Astrocyte (in vitro differentiated cells and primary cell): ENCODE data around the gene PPIL3. TPM values are rescaled to one million over a fixed set of nuclear protein-coding genes. Genes with fewer than 3 reads are reported as not detected.
A peak's percentile ranks its signal among the peaks of the same experiment; 100 is the strongest.

ENCODE experiments used
- DNase-seq: peaks from one replicate; pipeline ENCODE4 v3.0.0-alpha.2; 2010; ENCODE audit warnings: low read depth
- FAIRE-seq: peaks from 2 replicates; lab custom pipeline; 2011; peaks lifted over from hg19 to GRCh38; lab: Jason Lieb, UNC
- H2AFZ ChIP-seq: 2 replicates; pipeline ENCODE4 v1.6.0; 2012; ENCODE audit warnings: low read depth, low read length, inconsistent platforms
- H3K27ac ChIP-seq: 2 replicates; pipeline ENCODE4 v1.5.1; 2011; ENCODE audit warnings: low read depth, low read length, inconsistent platforms
- H3K27me3 ChIP-seq: 2 replicates; pipeline ENCODE4 v1.6.0; 2011; ENCODE audit warnings: low read length, inconsistent platforms; ENCODE audit not compliant: insufficient read depth
- H3K36me3 ChIP-seq: 2 replicates; pipeline ENCODE4 v1.5.1; 2011; ENCODE audit warnings: low read length, inconsistent platforms; ENCODE audit not compliant: insufficient read depth
- H3K4me1 ChIP-seq: 2 replicates; pipeline ENCODE4 v1.5.1; 2011; ENCODE audit warnings: low read length, inconsistent platforms; ENCODE audit not compliant: insufficient read depth
- H3K4me2 ChIP-seq: 2 replicates; pipeline ENCODE4 v1.6.0; 2012; ENCODE audit warnings: low read length, inconsistent platforms
- H3K4me3 ChIP-seq: 2 replicates; pipeline ENCODE4 v1.5.1; 2011; ENCODE audit warnings: low read depth, mild to moderate bottlenecking, low read length, inconsistent platforms; ENCODE audit not compliant: insufficient read depth
- H3K79me2 ChIP-seq: 2 replicates; pipeline ENCODE4 v1.6.0; 2012; ENCODE audit warnings: mild to moderate bottlenecking, low read length, inconsistent platforms; ENCODE audit not compliant: insufficient read depth
- H3K9ac ChIP-seq: 2 replicates; pipeline ENCODE4 v1.6.0; 2012; ENCODE audit warnings: mild to moderate bottlenecking, low read length, inconsistent platforms
- H3K9me3 ChIP-seq: 2 replicates; pipeline ENCODE4 v1.5.1; 2012; ENCODE audit warnings: low read depth, mild to moderate bottlenecking, low read length, inconsistent platforms; ENCODE audit not compliant: insufficient read depth
- H4K20me1 ChIP-seq: 2 replicates; pipeline ENCODE4 v1.6.0; 2012; ENCODE audit warnings: low read length, inconsistent platforms; ENCODE audit not compliant: insufficient read depth
- H3K27ac Mint-ChIP-seq: one replicate; pipeline ENCODE4 v1.8.0; 2021; ENCODE audit warnings: mild to moderate bottlenecking, mixed read lengths; ENCODE audit not compliant: unreplicated experiment
- H3K27me3 Mint-ChIP-seq: one replicate; pipeline ENCODE4 v1.8.0; 2021; ENCODE audit warnings: low read depth, mixed read lengths; ENCODE audit not compliant: unreplicated experiment
- H3K36me3 Mint-ChIP-seq: one replicate; pipeline ENCODE4 v1.8.0; 2021; ENCODE audit warnings: low read depth, mixed read lengths; ENCODE audit not compliant: unreplicated experiment
- H3K4me1 Mint-ChIP-seq: one replicate; pipeline ENCODE4 v1.8.0; 2021; ENCODE audit warnings: low read depth, mixed read lengths; ENCODE audit not compliant: unreplicated experiment
- H3K4me3 Mint-ChIP-seq: one replicate; pipeline ENCODE4 v1.8.0; 2021; ENCODE audit warnings: mild to moderate bottlenecking, moderate library complexity, mixed read lengths; ENCODE audit not compliant: unreplicated experiment
- H3K9me3 Mint-ChIP-seq: one replicate; pipeline ENCODE4 v1.8.0; 2021; ENCODE audit warnings: mild to moderate bottlenecking, mixed read lengths; ENCODE audit not compliant: unreplicated experiment
- EZH2 ChIP-seq: IDR thresholded peaks from 2 replicates; pipeline ENCODE4 v1.6.1; 2012; ENCODE audit warnings: mild to moderate bottlenecking, low read length, inconsistent platforms; ENCODE audit not compliant: insufficient read depth
- total RNA-seq: library from RNA; stranded (reverse); gene quantifications from 2 replicates; pipeline ENCODE4 v1.2.1, GENCODE V29; 2021
- TF ChIP-seq, protein P1 (sequence below): IDR thresholded peaks from 2 replicates; pipeline ENCODE4 v1.5.1; 2011; ENCODE audit warnings: low read depth, mild to moderate bottlenecking, inconsistent platforms, low read length, moderate library complexity; ENCODE audit not compliant: insufficient read depth

PPIL3 gene
- total RNA-seq, 1 donor from 2014 or later: 34.8 TPM

DNA sequence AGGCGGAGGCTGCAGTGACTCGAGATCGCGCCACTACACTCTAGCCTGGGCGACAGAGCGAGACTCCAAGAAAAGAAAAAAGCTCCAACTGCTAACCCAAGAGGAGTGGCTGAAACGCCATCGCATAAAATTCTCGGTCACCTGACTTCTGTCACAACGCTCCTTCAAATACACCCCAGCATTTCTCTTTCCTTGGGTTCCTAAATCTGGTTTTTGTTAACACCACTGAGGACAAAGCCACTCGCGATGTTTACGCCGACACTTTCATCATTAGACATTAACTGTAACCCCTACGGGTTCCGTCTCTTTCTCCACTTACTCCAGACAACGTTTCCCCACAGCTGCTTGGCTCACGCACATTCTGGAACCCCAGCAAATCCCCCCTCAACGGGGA, 25.1 kb downstream of the PPIL3 start:
- Histone ChIP-seq H3K9ac (peak overlapping the region; percentile 100), H3K27me3 (no peaks in the 10 kb centered on the region), H3K79me2 (peaks cover 60% of the 10 kb centered on the region), H3K36me3 (peaks cover 29% of the 10 kb centered on the region), H3K4me2 (peak overlapping the region; percentile 87), H4K20me1 (peaks cover 53% of the 10 kb centered on the region), H2AFZ (peak overlapping the region; percentile 83), H3K4me3 (peak overlapping the region; percentile 100), H3K9me3 (no peaks in the 10 kb centered on the region), H3K27ac (peak overlapping the region; percentile 99), H3K4me1 (peaks cover 37% of the 10 kb centered on the region)
- Mint-ChIP-seq H3K4me3 (peak overlapping the region; percentile 98), H3K4me1 (peaks cover 16% of the 10 kb centered on the region), H3K36me3 (peaks cover 12% of the 10 kb centered on the region), H3K27me3 (no peaks in the 10 kb centered on the region), H3K9me3 (no peaks in the 10 kb centered on the region), H3K27ac (peak overlapping the region; percentile 99)
- FAIRE-seq (no peak), DNase-seq (peak; percentile 14)
- TF ChIP-seq, protein P1, sequence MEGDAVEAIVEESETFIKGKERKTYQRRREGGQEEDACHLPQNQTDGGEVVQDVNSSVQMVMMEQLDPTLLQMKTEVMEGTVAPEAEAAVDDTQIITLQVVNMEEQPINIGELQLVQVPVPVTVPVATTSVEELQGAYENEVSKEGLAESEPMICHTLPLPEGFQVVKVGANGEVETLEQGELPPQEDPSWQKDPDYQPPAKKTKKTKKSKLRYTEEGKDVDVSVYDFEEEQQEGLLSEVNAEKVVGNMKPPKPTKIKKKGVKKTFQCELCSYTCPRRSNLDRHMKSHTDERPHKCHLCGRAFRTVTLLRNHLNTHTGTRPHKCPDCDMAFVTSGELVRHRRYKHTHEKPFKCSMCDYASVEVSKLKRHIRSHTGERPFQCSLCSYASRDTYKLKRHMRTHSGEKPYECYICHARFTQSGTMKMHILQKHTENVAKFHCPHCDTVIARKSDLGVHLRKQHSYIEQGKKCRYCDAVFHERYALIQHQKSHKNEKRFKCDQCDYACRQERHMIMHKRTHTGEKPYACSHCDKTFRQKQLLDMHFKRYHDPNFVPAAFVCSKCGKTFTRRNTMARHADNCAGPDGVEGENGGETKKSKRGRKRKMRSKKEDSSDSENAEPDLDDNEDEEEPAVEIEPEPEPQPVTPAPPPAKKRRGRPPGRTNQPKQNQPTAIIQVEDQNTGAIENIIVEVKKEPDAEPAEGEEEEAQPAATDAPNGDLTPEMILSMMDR: no peak
- TF ChIP-seq EZH2: no peak

DNA sequence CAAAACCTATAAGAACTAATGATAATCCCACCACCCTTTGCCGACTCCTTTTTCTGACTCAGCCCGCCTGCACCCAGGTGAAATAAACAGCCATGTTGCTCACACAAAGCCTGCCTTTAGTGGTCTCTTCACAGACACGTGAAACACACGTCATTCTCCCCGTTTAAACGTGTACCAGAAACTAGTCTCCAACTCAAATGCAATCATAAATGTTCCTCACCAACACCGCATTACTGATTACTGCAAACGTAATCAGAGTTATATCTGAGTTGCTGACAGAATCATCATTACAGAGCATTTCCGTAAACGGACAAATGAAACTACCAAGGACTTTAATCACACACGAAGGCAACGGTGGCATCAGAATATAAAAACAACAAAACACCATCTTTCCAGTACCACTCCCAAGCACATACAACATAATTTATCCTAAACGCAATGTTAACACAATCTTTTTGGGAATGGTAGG, 26.3 kb downstream of the PPIL3 start:
- H3K27me3 ChIP-seq: no peaks in the 10 kb centered on the region
- FAIRE-seq (no peak), DNase-seq (peak; percentile 82)
- H2AFZ ChIP-seq: no peak overlapping the region
- peak overlapping the region; percentile 87 for H3K4me2 ChIP-seq
- H4K20me1 ChIP-seq: peaks cover 65% of the 10 kb centered on the region
- H3K27ac ChIP-seq: peak overlapping the region; percentile 99
- no peak for TF ChIP-seq EZH2
- TF ChIP-seq, protein P1: no peak
- Mint-ChIP-seq H3K36me3 (peaks cover 20% of the 10 kb centered on the region), H3K27ac (peak overlapping the region; percentile 99), H3K4me1 (peaks cover 16% of the 10 kb centered on the region), H3K4me3 (peak overlapping the region; percentile 98), H3K9me3 (no peaks in the 10 kb centered on the region), H3K27me3 (no peaks in the 10 kb centered on the region)
- peaks cover 72% of the 10 kb centered on the region for H3K79me2 ChIP-seq
- peak overlapping the region; percentile 100 for H3K4me3 ChIP-seq
- peaks cover 37% of the 10 kb centered on the region for H3K4me1 ChIP-seq
- H3K36me3 ChIP-seq: peaks cover 38% of the 10 kb centered on the region
- peak overlapping the region; percentile 100 for H3K9ac ChIP-seq
- no peaks in the 10 kb centered on the region for H3K9me3 ChIP-seq

DNA sequence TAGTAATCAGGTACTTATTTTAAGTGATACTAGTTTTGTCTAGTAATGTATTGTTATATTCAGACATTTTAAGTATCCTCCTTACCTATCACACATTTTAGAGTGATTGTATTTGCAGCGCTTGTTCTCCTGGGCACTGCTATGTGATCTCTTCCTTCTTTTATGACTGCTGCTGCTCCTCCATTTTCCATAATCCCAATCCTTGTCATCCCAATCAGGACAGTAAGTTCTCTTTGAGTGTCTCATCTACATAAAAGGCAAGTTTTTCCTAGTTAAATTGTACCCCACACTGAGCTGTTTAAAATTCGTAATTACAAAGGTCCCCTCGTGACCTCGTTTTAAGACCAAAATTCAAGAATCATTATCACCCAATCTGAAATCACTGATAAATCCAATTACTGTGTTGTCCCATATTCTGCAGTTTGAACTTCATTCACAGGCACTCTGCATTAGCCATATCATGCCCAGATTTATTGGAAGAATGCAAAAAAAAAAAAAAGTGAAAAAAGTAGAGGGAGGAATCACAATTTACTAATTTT, 27.2 kb downstream of the PPIL3 start:
- Histone ChIP-seq H3K4me3 (peak overlapping the region; percentile 100), H3K27ac (no peak overlapping the region), H3K79me2 (peaks cover 81% of the 10 kb centered on the region), H3K9me3 (no peaks in the 10 kb centered on the region), H2AFZ (no peak overlapping the region), H3K9ac (peak overlapping the region; percentile 100), H3K4me2 (peak overlapping the region; percentile 87), H3K4me1 (peaks cover 30% of the 10 kb centered on the region), H4K20me1 (peaks cover 74% of the 10 kb centered on the region), H3K36me3 (peaks cover 47% of the 10 kb centered on the region), H3K27me3 (no peaks in the 10 kb centered on the region)
- H3K4me1 Mint-ChIP-seq: peaks cover 16% of the 10 kb centered on the region
- no peak for FAIRE-seq
- H3K27ac Mint-ChIP-seq: peak overlapping the region; percentile 22
- H3K36me3 Mint-ChIP-seq: peaks cover 27% of the 10 kb centered on the region
- TF ChIP-seq, protein P1: no peak
- no peak for TF ChIP-seq EZH2
- DNase-seq: no peak
- H3K27me3 Mint-ChIP-seq: no peaks in the 10 kb centered on the region
- H3K4me3 Mint-ChIP-seq: peak overlapping the region; percentile 98
- H3K9me3 Mint-ChIP-seq: no peaks in the 10 kb centered on the region
